CD14-positive monocyte (primary cell): Measurements from ENCODE around the gene DENND1A. TPM values are rescaled to one million over a fixed set of nuclear protein-coding genes. Genes with fewer than 3 reads are reported as not detected.

Experiments used
- DNase-seq, 3 donors: peaks; one replicate each; pipeline ENCODE4 v3.0.0-alpha.2; 2011 to 2022
- H2AFZ ChIP-seq: 2 replicates; pipeline ENCODE4 v1.6.0; 2012; ENCODE audit warnings: mild to moderate bottlenecking, low read depth, low read length, inconsistent platforms; ENCODE audit not compliant: insufficient read depth, poor library complexity, severe bottlenecking
- H3K27ac ChIP-seq, 2 donors: 1 replicate in 1 of 2; 2 replicates in 1 of 2; pipeline ENCODE4 v1.5.1; 2012 to 2013; ENCODE audit warnings: low read length in 2 of 2, control low read depth in 1 of 2, inconsistent platforms in 1 of 2, low read depth in 1 of 2, mild to moderate bottlenecking in 1 of 2
- H3K27me3 ChIP-seq, 2 donors: one replicate each; pipeline versions ENCODE4 v1.6.0 to v1.6.1; 2011 to 2013; ENCODE audit warnings: low read length in 2 of 2; ENCODE audit not compliant: control insufficient read depth in 2 of 2, insufficient read depth in 2 of 2
- H3K36me3 ChIP-seq, 2 donors: replicated peaks in 1 of 2; 1 replicate in 1 of 2; 2 replicates in 1 of 2; pipeline versions ENCODE4 v1.5.1 to v1.6.1; 2012 to 2013; ENCODE audit warnings: low read length in 2 of 2, control low read depth in 1 of 2, inconsistent platforms in 1 of 2, mild to moderate bottlenecking in 1 of 2; ENCODE audit not compliant: insufficient read depth in 2 of 2, control insufficient read depth in 1 of 2
- H3K4me1 ChIP-seq, 2 donors: 1 replicate in 1 of 2; 2 replicates in 1 of 2; pipeline versions ENCODE4 v1.5.1 to v1.6.1; 2012 to 2013; ENCODE audit warnings: low read length in 2 of 2, control low read depth in 1 of 2, inconsistent platforms in 1 of 2, mild to moderate bottlenecking in 1 of 2, moderate library complexity in 1 of 2; ENCODE audit not compliant: insufficient read depth in 2 of 2, control insufficient read depth in 1 of 2
- H3K4me2 ChIP-seq: replicated peaks from 2 replicates; pipeline ENCODE3; 2012; ENCODE audit warnings: low read length, moderate library complexity, mild to moderate bottlenecking; ENCODE audit not compliant: poor library complexity, severe bottlenecking; ENCODE audit errors: extremely low read depth
- H3K4me3 ChIP-seq, 3 experiments: fragments of 200-600 bp in 1 of 3; sonication (generic) in 1 of 3; replicated peaks in 1 of 3; 1 replicate in 2 of 3; 2 replicates in 1 of 3; pipeline ENCODE4 v1.5.1; 2011 to 2013; ENCODE audit warnings: low read length in 3 of 3, mild to moderate bottlenecking in 3 of 3, control low read depth in 2 of 3, low read depth in 2 of 3, inconsistent platforms in 1 of 3, moderate library complexity in 1 of 3
- H3K79me2 ChIP-seq: 2 replicates; pipeline ENCODE4 v1.6.0; 2012; ENCODE audit warnings: mild to moderate bottlenecking, control low read depth, inconsistent platforms, low read length, moderate library complexity; ENCODE audit not compliant: insufficient read depth
- H3K9ac ChIP-seq: 2 replicates; pipeline ENCODE4 v1.6.0; 2017; ENCODE audit warnings: low read length, mild to moderate bottlenecking; ENCODE audit not compliant: insufficient read depth, poor library complexity, severe bottlenecking
- H3K9me3 ChIP-seq, 2 donors: replicated peaks in 1 of 2; 1 replicate in 1 of 2; 2 replicates in 1 of 2; pipeline versions ENCODE4 v1.5.1 to v1.6.1; 2012 to 2013; ENCODE audit warnings: low read length in 2 of 2, control low read depth in 1 of 2; ENCODE audit not compliant: control insufficient read depth in 1 of 2, insufficient read depth in 1 of 2
- H4K20me1 ChIP-seq: 2 replicates; pipeline ENCODE4 v1.6.0; 2012; ENCODE audit warnings: mild to moderate bottlenecking, low read length, control low read depth, moderate library complexity; ENCODE audit not compliant: insufficient read depth
- H3K27ac Mint-ChIP-seq, 7 donors: one replicate each; pipeline ENCODE4 v1.8.0; 2020; ENCODE audit warnings: mild to moderate bottlenecking in 7 of 7, mixed read lengths in 7 of 7, moderate library complexity in 6 of 7, inconsistent platforms in 2 of 7
- H3K27me3 Mint-ChIP-seq, 3 donors: one replicate each; pipeline ENCODE4 v1.8.0; 2021 to 2022; ENCODE audit warnings: low read depth in 3 of 3, mild to moderate bottlenecking in 3 of 3, mixed read lengths in 3 of 3, moderate library complexity in 3 of 3, inconsistent platforms in 1 of 3
- H3K36me3 Mint-ChIP-seq, 2 donors: one replicate each; pipeline ENCODE4 v1.8.0; 2020; ENCODE audit warnings: mixed read lengths in 2 of 2, inconsistent platforms in 1 of 2, mild to moderate bottlenecking in 1 of 2
- H3K4me1 Mint-ChIP-seq: one replicate; pipeline ENCODE4 v1.8.0; 2020; ENCODE audit warnings: mild to moderate bottlenecking, mixed read lengths
- H3K4me3 Mint-ChIP-seq, 2 donors: one replicate each; pipeline ENCODE4 v1.8.0; 2020; ENCODE audit warnings: mild to moderate bottlenecking in 2 of 2, mixed read lengths in 2 of 2, moderate library complexity in 1 of 2
- H3K9me3 Mint-ChIP-seq, 7 donors: one replicate each; pipeline ENCODE4 v1.8.0; 2020 to 2022; ENCODE audit warnings: mixed read lengths in 7 of 7, mild to moderate bottlenecking in 6 of 7, moderate library complexity in 6 of 7, inconsistent platforms in 2 of 7
- CTCF ChIP-seq: fragments of 200-600 bp; IDR thresholded peaks from one replicate; pipeline ENCODE4 v1.8.0; 2022; ENCODE audit warnings: antibody characterized with exemption, mild to moderate bottlenecking
- WGBS: methylation state at CpG from one replicate; pipeline ENCODE4 v1.1.5; 2013; ENCODE audit warnings: missing lambda C conversion rate; ENCODE audit not compliant: insufficient coverage; 5-methylcytosine and 5-hydroxymethylcytosine counted together
- intact Hi-C, 2 donors: fragments of 100-400 bp; cut with micrococcal nuclease; formaldehyde crosslinking; loops; one replicate each; pipeline versions ENCODE4 v1.15.0 to v1.15.1; 2023
- polyA plus RNA-seq, 3 donors: library from polyadenylated mRNA; depleted of rRNA in 1 of 3; unstranded in 2 of 3; stranded (reverse) in 1 of 3; fragments of 300-500 nt in 2 of 3; fragments of >200 nt in 1 of 3; fragmentation: Illumina TruSeq in 2 of 3; gene quantifications; 1 replicate in 2 of 3; 2 replicates in 1 of 3; pipeline ENCODE4 v1.2.3, GENCODE V29; 2012 to 2021

Gene DENND1A
- polyA plus RNA-seq, 3 donors, result 24.8 to 73.0 (median 29.4) TPM

GRCh38 chr9:123402981-123403509 is 526.9 kb downstream of the DENND1A start:
- no peak overlapping the region for H2AFZ ChIP-seq
- intact Hi-C loops, result no loop called here
- WGBS, result 98% methylated on average over 11 of the region's 17 CpGs
- H3K4me2 ChIP-seq, result no peak overlapping the region
- H3K9me3 Mint-ChIP-seq, result no peaks in the 10 kb centered on the region
- H3K79me2 ChIP-seq, result no peaks in the 10 kb centered on the region
- no peaks in the 10 kb centered on the region for H3K4me1 ChIP-seq
- peaks cover 22% of the 10 kb centered on the region for H4K20me1 ChIP-seq
- H3K27ac Mint-ChIP-seq, result peak overlapping the region in 2 of 7 donors; percentile 5 to 68
- no peak overlapping the region for H3K4me3 ChIP-seq
- H3K4me1 Mint-ChIP-seq, result no peaks in the 10 kb centered on the region
- peaks cover 48 to 78% of the 10 kb centered on the region in 2 donors for H3K36me3 Mint-ChIP-seq
- no peaks in the 10 kb centered on the region for H3K27me3 ChIP-seq
- H3K27me3 Mint-ChIP-seq, result peaks cover 0 to 4% (median 2%) of the 10 kb centered on the region in 3 donors
- DNase-seq, result no peak
- H3K9ac ChIP-seq, result no peak overlapping the region
- H3K27ac ChIP-seq, result peak overlapping the region in 1 of 2 donors; percentile 20
- no peak overlapping the region for H3K4me3 Mint-ChIP-seq
- TF ChIP-seq CTCF, result no peak
- H3K9me3 ChIP-seq, result no peaks in the 10 kb centered on the region
- H3K36me3 ChIP-seq, result peaks cover 54 to 77% of the 10 kb centered on the region in 2 donors

GRCh38 chr9:123401879-123402513 is 527.9 kb downstream of the DENND1A start:
- H4K20me1 ChIP-seq, result peaks cover 16% of the 10 kb centered on the region
- H3K9me3 ChIP-seq, result no peaks in the 10 kb centered on the region
- H3K27ac Mint-ChIP-seq, result no peak overlapping the region
- intact Hi-C loops, result no loop called here
- H3K4me1 Mint-ChIP-seq, result no peaks in the 10 kb centered on the region
- no peak overlapping the region for H3K4me2 ChIP-seq
- H3K27me3 ChIP-seq, result no peaks in the 10 kb centered on the region
- H3K4me1 ChIP-seq, result no peaks in the 10 kb centered on the region
- no peak overlapping the region for H3K4me3 Mint-ChIP-seq
- TF ChIP-seq CTCF, result peak; percentile 21
- H2AFZ ChIP-seq, result no peak overlapping the region
- H3K36me3 Mint-ChIP-seq, result peaks cover 51 to 78% of the 10 kb centered on the region in 2 donors
- H3K36me3 ChIP-seq, result peaks cover 49 to 78% of the 10 kb centered on the region in 2 donors
- H3K9ac ChIP-seq, result no peak overlapping the region
- DNase-seq, result no peak
- no peaks in the 10 kb centered on the region for H3K9me3 Mint-ChIP-seq
- H3K4me3 ChIP-seq, result no peak overlapping the region
- H3K79me2 ChIP-seq, result no peaks in the 10 kb centered on the region
- H3K27ac ChIP-seq, result peak overlapping the region in 1 of 2 donors; percentile 20
- WGBS, result 78% methylated on average over 6 of the region's 9 CpGs
- H3K27me3 Mint-ChIP-seq, result peaks cover 0 to 4% (median 2%) of the 10 kb centered on the region in 3 donors
